Fibroblast of pulmonary artery (primary cell): ENCODE data around the gene OR2G6.
"Not testable (repeated sequence)": the region's sequence is repeated elsewhere in the genome, so short reads cannot be mapped to it uniquely, and the experiment has no call there.

Source experiments
- DNase-seq: peaks from one replicate; pipeline ENCODE4 v3.0.0-alpha.2; 2010; ENCODE audit warnings: low read depth
- H3K4me3 ChIP-seq: replicated peaks from 2 replicates; pipeline ENCODE4 v1.5.1; 2011; ENCODE audit warnings: low read depth, mild to moderate bottlenecking, control low read depth, low read length, moderate library complexity
- CTCF ChIP-seq: IDR thresholded peaks from 2 replicates; pipeline ENCODE4 v1.5.1; 2011; ENCODE audit warnings: mild to moderate bottlenecking, control low read depth, low read length, inconsistent platforms; ENCODE audit errors: missing control alignments

The OR2G6 gene

GRCh38 chr1:248507773-248508172 lies at the start of gene OR2G6:
TSS of gene OR2G6 (plus strand) at chr1:248508073. CDS start at chr1:248521647, 13,574 bp downstream.
- not testable (repeated sequence) for DNase-seq, H3K4me3 ChIP-seq

- H3K4me3 ChIP-seq = not testable (repeated sequence)
These were observed 48.8 kb upstream of the OR2G6 start for GRCh38 chr1:248459117-248459516.

GRCh38 chr1:248471154-248471553 lies 36.7 kb upstream of the OR2G6 start:
- no peak for TF ChIP-seq CTCF
- DNase-seq = no peak

More at GRCh38 chr1:248459117-248459516, 48.8 kb upstream of the OR2G6 start:
- DNase-seq = not testable (repeated sequence)

GRCh38 chr1:248472111-248472510 lies 35.8 kb upstream of the OR2G6 start:
- not testable (repeated sequence) for DNase-seq

More at GRCh38 chr1:248471154-248471553, 36.7 kb upstream of the OR2G6 start:
- H3K4me3 ChIP-seq = no peak overlapping the region

GRCh38 chr1:248473051-248473450 lies 34.8 kb upstream of the OR2G6 start, which contains the start of gene OR2T3:
TSS of gene OR2T3 (plus strand) at chr1:248473351. CDS start at chr1:248473351, 0 bp downstream.
- not testable (repeated sequence) for H3K4me3 ChIP-seq, DNase-seq

More at GRCh38 chr1:248472111-248472510, 35.8 kb upstream of the OR2G6 start:
- not testable (repeated sequence) for H3K4me3 ChIP-seq

GRCh38 chr1:248475660-248476059 lies 32.2 kb upstream of the OR2G6 start:
- not testable (repeated sequence) for DNase-seq, H3K4me3 ChIP-seq

GRCh38 chr1:248481686-248482579 lies 25.9 kb upstream of the OR2G6 start:
- not testable (repeated sequence) for DNase-seq, H3K4me3 ChIP-seq

GRCh38 chr1:248488289-248488688 lies 19.6 kb upstream of the OR2G6 start, which contains the start of gene OR2T5:
TSS of gene OR2T5 (plus strand) at chr1:248488589. CDS start at chr1:248488589, 0 bp downstream.
- not testable (repeated sequence) for H3K4me3 ChIP-seq, DNase-seq

- not testable (repeated sequence) for DNase-seq, H3K4me3 ChIP-seq
These were observed 11.2 kb upstream of the OR2G6 start for GRCh38 chr1:248496661-248497060.

- H3K4me3 ChIP-seq, DNase-seq: not testable (repeated sequence)
These were observed 7.4 kb upstream of the OR2G6 start for GRCh38 chr1:248500305-248501035.

GRCh38 chr1:248510217-248510616 lies 2.3 kb downstream of the OR2G6 start:
- not testable (repeated sequence) for DNase-seq, H3K4me3 ChIP-seq

- H3K4me3 ChIP-seq = no peak overlapping the region
- no peak for DNase-seq
- no peak for TF ChIP-seq CTCF
These were observed 14.0 kb downstream of the OR2G6 start for GRCh38 chr1:248521856-248522255.

GRCh38 chr1:248537449-248537848 lies 29.6 kb downstream of the OR2G6 start:
- H3K4me3 ChIP-seq, DNase-seq: not testable (repeated sequence)

GRCh38 chr1:248547383-248547782 lies 39.5 kb downstream of the OR2G6 start:
- not testable (repeated sequence) for H3K4me3 ChIP-seq, DNase-seq

GRCh38 chr1:248551027-248551426 lies 43.2 kb downstream of the OR2G6 start:
- H3K4me3 ChIP-seq, DNase-seq: not testable (repeated sequence)

- not testable (repeated sequence) for H3K4me3 ChIP-seq
These were observed 54.8 kb downstream of the OR2G6 start, which contains the start of gene OR2T29 for GRCh38 chr1:248562672-248563071. TSS of gene OR2T29 (minus strand) at chr1:248562772. CDS start at chr1:248559491, 3,281 bp downstream.

More at GRCh38 chr1:248562672-248563071, 54.8 kb downstream of the OR2G6 start, which contains the start of gene OR2T29:
- DNase-seq = not testable (repeated sequence)
